Measurements from ENCODE around the gene OR10T2.
"Not testable (repeated sequence)": the region's sequence is repeated elsewhere in the genome, so short reads cannot be mapped to it uniquely, and the experiment has no call there.

The OR10T2 gene

GRCh38 chr1:158398818-158399514 is at the start of gene OR10T2:
Gene OR10T2 (minus strand): TSS chr1:158399466. CDS start chr1:158399466, 0 bp downstream.
- no peak for DNase-seq

- DNase-seq, result no peak
Measured at GRCh38 chr1:158445376-158445775, 46.1 kb upstream of the OR10T2 start.

- no peak for DNase-seq
Measured at GRCh38 chr1:158434741-158435140, 35.5 kb upstream of the OR10T2 start.

- DNase-seq, result not testable (repeated sequence)
Measured at GRCh38 chr1:158430163-158430562, 30.9 kb upstream of the OR10T2 start.

- no peak for DNase-seq
Measured at GRCh38 chr1:158426137-158426536, 26.9 kb upstream of the OR10T2 start, which contains the start of gene OR10K2. Gene OR10K2 (minus strand): TSS chr1:158426237. CDS start chr1:158420866, 5,371 bp downstream.

- DNase-seq, result no peak
Measured at GRCh38 chr1:158425027-158425426, 25.8 kb upstream of the OR10T2 start.

- DNase-seq, result no peak
Measured at GRCh38 chr1:158422212-158422611, 22.9 kb upstream of the OR10T2 start.

- DNase-seq, result no peak
Measured at GRCh38 chr1:158417586-158417985, 18.3 kb upstream of the OR10T2 start.

GRCh38 chr1:158414651-158415345 is 15.5 kb upstream of the OR10T2 start:
- no peak for DNase-seq

- no peak for DNase-seq
Measured at GRCh38 chr1:158407092-158407491, 7.8 kb upstream of the OR10T2 start.

- DNase-seq, result no peak
Measured at GRCh38 chr1:158400871-158401270, 1.6 kb upstream of the OR10T2 start.

- DNase-seq, result no peak
Measured at GRCh38 chr1:158396646-158397045, 2.6 kb downstream of the OR10T2 start.

GRCh38 chr1:158393476-158393875 is 5.8 kb downstream of the OR10T2 start:
- DNase-seq, result no peak

GRCh38 chr1:158391099-158391498 is 8.2 kb downstream of the OR10T2 start:
- no peak for DNase-seq

- DNase-seq, result no peak
Measured at GRCh38 chr1:158390331-158390730, 8.9 kb downstream of the OR10T2 start.

GRCh38 chr1:158374860-158375259 is 24.4 kb downstream of the OR10T2 start:
- no peak for DNase-seq

- not testable (repeated sequence) for DNase-seq
Measured at GRCh38 chr1:158374101-158374500, 25.2 kb downstream of the OR10T2 start.

- DNase-seq, result no peak
Measured at GRCh38 chr1:158371188-158371953, 27.9 kb downstream of the OR10T2 start.

GRCh38 chr1:158366783-158367182 is 32.5 kb downstream of the OR10T2 start:
- DNase-seq, result no peak

- no peak for DNase-seq
Measured at GRCh38 chr1:158362941-158363340, 36.3 kb downstream of the OR10T2 start.

GRCh38 chr1:158362482-158362881 is 36.8 kb downstream of the OR10T2 start:
- DNase-seq, result no peak

- no peak for DNase-seq
Measured at GRCh38 chr1:158357441-158357840, 41.8 kb downstream of the OR10T2 start.

GRCh38 chr1:158356616-158357015 is 42.6 kb downstream of the OR10T2 start:
- DNase-seq, result no peak
